Pancreas (tissue), 10 donors: ENCODE results near the gene ELK1. TPM values are rescaled to one million over a fixed set of nuclear protein-coding genes. Genes with fewer than 3 reads are reported as not detected.

Source experiments
- ATAC-seq, 4 donors: fragments of 200-7000 bp; cut with Tn5 transposase; one replicate each; pipeline versions ENCODE4 v1.8.0 to v1.9.1; 2020; ENCODE audit warnings: mild to moderate bottlenecking in 4 of 4, moderate library complexity in 4 of 4
- DNase-seq, 6 donors: peaks; one replicate each; pipeline ENCODE4 v3.0.0-alpha.2; 2020
- FAIRE-seq: peaks from 2 replicates; lab custom pipeline; 2012; peaks lifted over from hg19 to GRCh38; lab: Jason Lieb, UNC
- H3K27ac ChIP-seq, 4 donors: fragments of 200-600 bp; sonication (generic); 1 replicate in 3 of 4; 2 replicates in 1 of 4; pipeline versions ENCODE4 v1.5.0 to v1.8.0; 2020
- H3K27me3 ChIP-seq, 4 donors: fragments of 200-600 bp; one replicate each; pipeline ENCODE4 v1.8.0; 2021
- H3K36me3 ChIP-seq, 3 donors: fragments of 200-600 bp; sonication (generic) in 1 of 3; one replicate each; pipeline versions ENCODE4 v1.5.0 to v1.8.0; 2020 to 2021
- H3K4me1 ChIP-seq, 3 donors: fragments of 200-600 bp; one replicate each; pipeline ENCODE4 v1.8.0; 2021
- H3K4me3 ChIP-seq, 4 donors: fragments of 200-600 bp; sonication (generic) in 2 of 4; one replicate each; pipeline versions ENCODE4 v1.5.0 to v1.8.0; 2020 to 2021
- H3K9me3 ChIP-seq, 4 donors: fragments of 200-600 bp; one replicate each; pipeline ENCODE4 v1.8.0; 2021
- CTCF ChIP-seq, 4 donors: fragments of 200-600 bp; sonication (generic) in 3 of 4; IDR thresholded peaks; one replicate each; pipeline versions ENCODE4 v1.5.0 to v1.8.0; 2021; ENCODE audit warnings: antibody characterized with exemption in 4 of 4
- WGBS, 2 donors: extraction: QIAGEN DNeasy Blood & Tissue Kit; methylation state at CpG; one replicate each; pipeline ENCODE4 v1.1.7; 2013; 5-methylcytosine and 5-hydroxymethylcytosine counted together
- intact Hi-C, 3 donors: fragments of 100-400 bp; cut with DNase I; formaldehyde crosslinking; loops; one replicate each; pipeline versions ENCODE4 v1.11.1 to v1.14.2; 2022
- polyA plus RNA-seq, 2 donors: library from polyadenylated mRNA; stranded (reverse); fragments of 200-250 nt; gene quantifications; one replicate each; pipeline ENCODE4 v1.2.3, GENCODE V29; 2013
- total RNA-seq, 6 donors: library from RNA; stranded (reverse); fragmentation: NEBNext Ultra II Directional in 4 of 6; extraction: Animal tissue kit (Norgen Biotek cat#: 25700) in 4 of 6; gene quantifications; one replicate each; pipeline versions ENCODE4 v1.2.1 to v1.2.4, GENCODE V29; 2021 to 2023
- donor health status: healthy with polysubstance abuse.
- donor health status: DM: no; HTN: no; CAD: no; lungs with moderate emphysema.
- donor health status: DM: no; HTN: no; CAD: no.
- donor health status: control.
- donor health status: control.
- donor health status: Bipolar disorder and iron deficiency.
- donor health status: DM: yes; HTN: yes; CAD: no.
- donor health status: DM: no; HTN: no; CAD: no.
- donor health status: DM: no; HTN: no; CAD: no.
- donor health status: DM: yes; HTN: yes; CAD: no.

The ELK1 gene
- total and polyA plus RNA-seq, 8 donors, result 5.8 to 14.6 (median 10.2) TPM

GRCh38 chrX:47631676-47632075 lies 18.7 kb downstream of the ELK1 start:
- WGBS, 2 donors, result 77 to 86% methylated on average over 5 of the region's 5 CpGs
- H3K4me3 ChIP-seq, result no peak overlapping the region
- TF ChIP-seq CTCF (IDR thresholded peaks at IDR 0.05), result no peak
- intact Hi-C loops, result no loop called here
- no peaks in the 10 kb centered on the region for H3K9me3 ChIP-seq
- H3K36me3 ChIP-seq, result no peaks in the 10 kb centered on the region
- H3K27me3 ChIP-seq, result no peaks in the 10 kb centered on the region
- no peak for FAIRE-seq
- H3K4me1 ChIP-seq, result no peaks in the 10 kb centered on the region
- DNase-seq, result no peak
- no peak overlapping the region for H3K27ac ChIP-seq
- ATAC-seq, result no peak

- no peaks in the 10 kb centered on the region for H3K36me3 ChIP-seq
- WGBS, 2 donors, result 69 to 70% methylated on average over 14 of the region's 14 CpGs
- no peak within 1 kb of the TSS for H3K27ac ChIP-seq
- TF ChIP-seq CTCF (IDR thresholded peaks at IDR 0.05), result no peak
- H3K4me1 ChIP-seq, result no peaks in the 10 kb centered on the region
- intact Hi-C loops, result no loop called here
- no peaks in the 10 kb centered on the region for H3K9me3 ChIP-seq
- DNase-seq (no peak), FAIRE-seq (no peak), ATAC-seq (no peak)
- H3K27me3 ChIP-seq, result no peaks in the 10 kb centered on the region
- H3K4me3 ChIP-seq, result no peak within 1 kb of the TSS
These were observed 20.8 kb downstream of the ELK1 start, which contains the start of gene CFP for GRCh38 chrX:47629419-47630200. Gene CFP (minus strand): TSS chrX:47629930. CDS start chrX:47629844, 86 bp downstream.

- Histone ChIP-seq H3K9me3 (no peaks in the 10 kb centered on the region), H3K36me3 (no peaks in the 10 kb centered on the region), H3K4me3 (no peak overlapping the region), H3K27me3 (no peaks in the 10 kb centered on the region), H3K4me1 (no peaks in the 10 kb centered on the region), H3K27ac (no peak overlapping the region)
- no peak for FAIRE-seq
- DNase-seq, result no peak
- TF ChIP-seq CTCF (IDR thresholded peaks at IDR 0.05), result no peak
- 71 to 95% methylated on average over 1 of the region's 1 CpG for WGBS, 2 donors
- ATAC-seq, result no peak
- intact Hi-C loops, result no loop called here
These were observed 21.4 kb downstream of the ELK1 start for GRCh38 chrX:47628982-47629381.

- no peaks in the 10 kb centered on the region for H3K4me1 ChIP-seq
- no peaks in the 10 kb centered on the region for H3K36me3 ChIP-seq
- H3K27me3 ChIP-seq, result no peaks in the 10 kb centered on the region
- WGBS, 2 donors, result 86 to 88% methylated on average over 2 of the region's 2 CpGs
- DNase-seq (no peak), ATAC-seq (no peak), FAIRE-seq (no peak)
- intact Hi-C loops, result no loop called here
- no peaks in the 10 kb centered on the region for H3K9me3 ChIP-seq
- no peak for TF ChIP-seq CTCF (IDR thresholded peaks at IDR 0.05)
- H3K4me3 ChIP-seq, result no peak overlapping the region
- no peak overlapping the region for H3K27ac ChIP-seq
These were observed 25.0 kb downstream of the ELK1 start for GRCh38 chrX:47625365-47625764.

- no peak for TF ChIP-seq CTCF (IDR thresholded peaks at IDR 0.05)
- H3K27me3 ChIP-seq, result no peaks in the 10 kb centered on the region
- H3K9me3 ChIP-seq, result no peaks in the 10 kb centered on the region
- no peaks in the 10 kb centered on the region for H3K4me1 ChIP-seq
- intact Hi-C loops, result no loop called here
- no peaks in the 10 kb centered on the region for H3K36me3 ChIP-seq
- ATAC-seq, result peak; percentile 44 to 79 (median 76)
- no peak for FAIRE-seq
- peak overlapping the region in 2 of 4 donors; percentile 8 to 30 for H3K4me3 ChIP-seq
- peak in 5 of 6 donors; percentile 44 to 66 (median 48) for DNase-seq
- no peak overlapping the region for H3K27ac ChIP-seq
- WGBS, 2 donors, result 1 to 25% methylated on average over 35 of the region's 35 CpGs
These were observed 26.8 kb downstream of the ELK1 start for GRCh38 chrX:47623540-47624027.
